Measurements from ENCODE around the gene UTS2B.

DNA sequence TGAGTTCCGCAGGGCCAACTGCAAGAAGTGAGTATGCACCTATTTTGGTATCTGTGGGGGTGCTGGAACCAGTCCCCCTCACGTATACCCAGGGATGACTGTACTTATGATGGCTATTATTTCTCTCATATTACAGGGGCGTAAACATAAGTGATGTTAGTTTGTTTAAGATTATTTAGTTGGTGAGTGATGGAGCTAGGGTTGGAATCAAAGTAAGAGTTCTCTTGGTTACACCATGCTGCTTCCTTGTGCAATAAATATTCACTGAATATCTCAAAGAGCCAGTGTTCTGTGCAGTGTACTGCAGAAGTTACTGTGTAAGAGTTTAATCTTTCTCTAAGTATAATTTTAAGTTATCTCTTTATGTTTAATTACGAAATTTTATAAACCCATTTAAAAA lies 12.8 kb upstream of the UTS2B start:
- TF ChIP-seq, protein P1, sequence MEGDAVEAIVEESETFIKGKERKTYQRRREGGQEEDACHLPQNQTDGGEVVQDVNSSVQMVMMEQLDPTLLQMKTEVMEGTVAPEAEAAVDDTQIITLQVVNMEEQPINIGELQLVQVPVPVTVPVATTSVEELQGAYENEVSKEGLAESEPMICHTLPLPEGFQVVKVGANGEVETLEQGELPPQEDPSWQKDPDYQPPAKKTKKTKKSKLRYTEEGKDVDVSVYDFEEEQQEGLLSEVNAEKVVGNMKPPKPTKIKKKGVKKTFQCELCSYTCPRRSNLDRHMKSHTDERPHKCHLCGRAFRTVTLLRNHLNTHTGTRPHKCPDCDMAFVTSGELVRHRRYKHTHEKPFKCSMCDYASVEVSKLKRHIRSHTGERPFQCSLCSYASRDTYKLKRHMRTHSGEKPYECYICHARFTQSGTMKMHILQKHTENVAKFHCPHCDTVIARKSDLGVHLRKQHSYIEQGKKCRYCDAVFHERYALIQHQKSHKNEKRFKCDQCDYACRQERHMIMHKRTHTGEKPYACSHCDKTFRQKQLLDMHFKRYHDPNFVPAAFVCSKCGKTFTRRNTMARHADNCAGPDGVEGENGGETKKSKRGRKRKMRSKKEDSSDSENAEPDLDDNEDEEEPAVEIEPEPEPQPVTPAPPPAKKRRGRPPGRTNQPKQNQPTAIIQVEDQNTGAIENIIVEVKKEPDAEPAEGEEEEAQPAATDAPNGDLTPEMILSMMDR (IDR thresholded peaks at IDR 0.05) = no peak
- TF ChIP-seq POLR2AphosphoS5 (IDR thresholded peaks at IDR 0.05) (no peak), POLR2A (IDR thresholded peaks at IDR 0.05) (no peak)
